Lower leg skin (tissue), 3 donors: ENCODE data around the gene USP20.

Source experiments
- POLR2A ChIP-seq, 2 donors: fragments of 450-650 bp; IDR thresholded peaks; one replicate each; pipeline ENCODE4 v1.6.1; 2016 to 2017; ENCODE audit warnings: antibody characterized with exemption in 2 of 2, mild to moderate bottlenecking in 1 of 2, moderate library complexity in 1 of 2
- TF ChIP-seq, protein P1 (sequence below), 3 donors: fragments of 450-650 bp; IDR thresholded peaks; one replicate each; pipeline ENCODE4 v1.5.1; 2016; ENCODE audit warnings: antibody characterized with exemption in 3 of 3, mild to moderate bottlenecking in 3 of 3, moderate library complexity in 2 of 3

DNA sequence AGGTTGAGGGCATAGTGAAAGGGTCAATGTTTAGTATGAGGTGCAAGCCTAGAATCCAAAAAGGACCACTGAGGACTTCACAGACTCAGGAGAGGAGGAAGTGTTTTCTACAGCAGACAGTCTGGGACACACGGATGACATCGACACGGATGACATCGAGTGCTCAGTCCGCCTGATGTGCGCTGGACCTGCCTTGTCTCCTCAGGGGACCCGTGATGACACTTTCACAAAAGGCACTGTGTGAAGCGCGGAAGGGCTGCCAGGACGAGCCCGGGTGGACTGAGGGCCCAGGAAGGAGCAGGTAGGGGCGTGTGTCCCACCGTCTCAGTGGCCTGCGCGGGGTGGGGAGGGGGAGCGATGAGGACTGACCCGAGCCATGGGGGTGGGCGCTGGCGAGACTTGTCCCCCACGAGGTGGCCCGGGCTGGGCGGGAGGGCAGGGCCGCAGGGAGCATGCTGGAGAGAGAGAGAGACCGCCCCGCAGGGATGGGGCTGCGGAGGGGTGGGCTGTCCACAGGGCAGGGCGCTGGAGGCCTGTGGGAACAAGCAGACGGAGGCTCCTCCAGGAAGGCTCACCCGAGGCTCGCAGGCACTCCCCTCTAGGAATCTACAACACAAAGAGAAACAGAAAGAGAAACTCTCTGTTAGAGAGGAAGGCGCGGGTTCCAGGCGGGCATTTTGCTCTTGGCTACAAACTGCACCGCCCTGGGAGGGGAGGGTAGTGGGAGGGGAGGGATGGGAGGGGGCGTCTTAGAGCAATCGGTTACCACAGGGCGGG lies 54.9 kb downstream of the USP20 start:
- TF ChIP-seq, protein P1, sequence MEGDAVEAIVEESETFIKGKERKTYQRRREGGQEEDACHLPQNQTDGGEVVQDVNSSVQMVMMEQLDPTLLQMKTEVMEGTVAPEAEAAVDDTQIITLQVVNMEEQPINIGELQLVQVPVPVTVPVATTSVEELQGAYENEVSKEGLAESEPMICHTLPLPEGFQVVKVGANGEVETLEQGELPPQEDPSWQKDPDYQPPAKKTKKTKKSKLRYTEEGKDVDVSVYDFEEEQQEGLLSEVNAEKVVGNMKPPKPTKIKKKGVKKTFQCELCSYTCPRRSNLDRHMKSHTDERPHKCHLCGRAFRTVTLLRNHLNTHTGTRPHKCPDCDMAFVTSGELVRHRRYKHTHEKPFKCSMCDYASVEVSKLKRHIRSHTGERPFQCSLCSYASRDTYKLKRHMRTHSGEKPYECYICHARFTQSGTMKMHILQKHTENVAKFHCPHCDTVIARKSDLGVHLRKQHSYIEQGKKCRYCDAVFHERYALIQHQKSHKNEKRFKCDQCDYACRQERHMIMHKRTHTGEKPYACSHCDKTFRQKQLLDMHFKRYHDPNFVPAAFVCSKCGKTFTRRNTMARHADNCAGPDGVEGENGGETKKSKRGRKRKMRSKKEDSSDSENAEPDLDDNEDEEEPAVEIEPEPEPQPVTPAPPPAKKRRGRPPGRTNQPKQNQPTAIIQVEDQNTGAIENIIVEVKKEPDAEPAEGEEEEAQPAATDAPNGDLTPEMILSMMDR (IDR thresholded peaks at IDR 0.05) = no peak
- no peak for TF ChIP-seq POLR2A (IDR thresholded peaks at IDR 0.05)
